Activated CD4-positive, alpha-beta T cell treated with anti-CD3 and anti-CD28 coated beads for 24 hours (primary cell): ENCODE results near the gene LDB2.

Source experiments
- DNase-seq, 2 donors: peaks; one replicate each; pipeline ENCODE4 v3.0.0-alpha.2; 2020; ENCODE audit warnings: low read depth in 2 of 2

The LDB2 gene

DNA sequence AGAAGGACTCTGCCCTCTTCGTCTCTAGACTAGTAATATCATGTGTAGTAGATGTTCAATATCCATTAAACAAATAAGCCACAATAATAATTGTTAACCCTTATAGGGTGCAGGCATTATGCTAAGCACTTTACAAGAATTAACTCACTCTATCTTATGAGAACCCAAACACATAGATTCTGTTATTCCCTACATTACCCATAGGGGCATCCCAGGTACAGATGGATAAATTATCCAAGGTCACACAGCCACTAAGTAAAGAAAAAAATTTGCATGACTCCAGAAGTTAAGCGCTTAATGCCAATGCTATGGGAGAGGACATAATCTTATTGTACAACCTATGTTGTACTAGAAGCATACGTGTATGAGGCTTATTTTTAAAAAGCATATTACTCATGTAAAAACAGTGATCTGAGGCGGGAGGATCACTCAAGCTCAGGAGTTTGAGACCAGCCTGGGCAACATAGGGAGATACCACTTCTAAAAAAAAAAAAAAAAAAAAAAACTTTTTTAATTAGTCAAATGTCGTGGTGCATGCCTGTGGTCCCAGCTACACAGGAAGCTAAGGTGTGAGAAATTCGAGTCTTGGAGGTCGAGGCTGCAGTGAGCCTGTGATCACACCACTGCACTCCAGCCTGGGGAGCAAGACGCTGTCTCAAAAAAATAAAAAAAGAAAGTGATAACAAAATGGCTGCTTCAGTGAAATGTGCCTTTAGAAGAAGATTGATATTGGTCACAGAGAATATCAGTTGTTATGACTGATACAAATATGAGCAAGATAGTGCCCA, 13.6 kb downstream of the LDB2 start:
- DNase-seq, result no peak

DNA sequence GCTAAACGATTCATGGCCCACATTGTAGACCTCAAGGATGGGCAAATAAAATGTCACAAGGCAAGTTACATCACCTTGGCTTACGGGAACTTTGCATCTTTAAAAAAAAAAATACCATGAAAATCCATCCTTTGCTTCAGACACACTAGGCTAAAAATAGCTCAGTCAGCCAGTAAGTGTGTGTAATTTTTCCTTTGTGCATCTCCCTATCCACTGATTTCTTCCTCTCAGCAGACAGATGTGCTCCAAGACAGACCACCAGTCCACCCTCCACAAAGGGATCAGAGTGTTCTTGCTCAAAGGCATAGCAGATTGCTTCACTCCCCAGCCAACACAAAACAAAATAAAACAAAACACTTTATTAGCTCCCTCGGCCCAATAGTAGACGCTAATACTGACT, 14.6 kb downstream of the LDB2 start:
- no peak for DNase-seq

- no peak for DNase-seq
Observed at GRCh38 chr4:16881151-16881884, 17.1 kb downstream of the LDB2 start.

DNA sequence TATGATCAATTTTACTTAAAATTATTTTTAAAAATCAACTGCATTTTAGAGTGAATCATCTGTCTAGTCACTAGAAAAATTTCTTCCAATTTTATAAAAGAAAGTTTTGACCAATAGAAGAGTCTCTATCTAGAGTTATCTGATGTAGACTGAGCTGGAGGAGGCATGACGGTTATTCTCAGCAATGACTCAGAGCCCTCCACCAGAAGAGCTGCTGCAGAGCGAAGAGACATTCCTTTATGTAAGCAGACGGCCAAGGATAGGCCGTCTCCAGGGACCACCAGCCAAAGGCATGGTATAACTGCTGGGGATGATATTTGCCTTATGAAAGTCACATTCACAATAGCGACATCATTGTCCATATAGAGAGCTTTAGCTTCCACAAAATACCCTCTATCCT, 23.0 kb downstream of the LDB2 start:
- DNase-seq, result no peak

- no peak for DNase-seq
Observed at GRCh38 chr4:16869594-16870245, 28.7 kb downstream of the LDB2 start.

DNA sequence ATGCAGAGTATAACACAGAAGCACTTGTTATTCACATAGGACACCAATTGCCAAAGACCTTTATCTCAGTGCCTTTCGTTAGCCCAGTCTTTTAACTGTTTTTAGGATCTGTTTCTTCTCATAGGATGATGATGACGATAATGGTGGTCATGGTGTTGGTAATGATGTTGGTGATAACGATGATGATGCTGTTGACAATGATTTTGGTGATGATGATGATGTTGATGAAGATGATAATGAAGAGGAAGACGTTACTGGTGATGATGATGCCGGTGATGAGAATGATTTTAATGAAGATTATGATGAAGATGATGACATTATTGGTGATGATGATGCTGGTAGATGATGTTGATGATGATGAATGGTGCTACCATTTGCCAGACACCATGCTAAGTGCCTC, 29.8 kb downstream of the LDB2 start:
- no peak for DNase-seq

- no peak for DNase-seq
Observed at GRCh38 chr4:16867827-16868226, 30.6 kb downstream of the LDB2 start.

DNA sequence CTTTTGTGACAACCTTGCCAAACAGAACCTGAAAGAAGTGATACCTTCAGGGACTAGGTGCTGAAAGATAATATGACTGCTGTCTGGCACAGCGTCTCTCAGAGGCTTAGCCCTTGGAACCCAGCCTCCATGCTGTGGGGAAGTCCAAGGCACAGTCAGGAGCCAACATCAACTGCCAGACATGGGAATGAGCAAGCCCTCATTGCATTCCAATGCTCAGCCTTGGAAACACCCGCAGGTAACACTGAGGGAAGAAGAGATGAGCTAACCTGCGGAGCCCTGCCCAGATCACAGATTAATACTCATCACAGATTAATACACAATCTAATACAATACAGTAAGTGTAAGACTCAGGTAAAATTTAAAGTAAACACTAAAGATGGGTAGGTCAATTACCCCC, 31.5 kb downstream of the LDB2 start:
- no peak for DNase-seq

DNA sequence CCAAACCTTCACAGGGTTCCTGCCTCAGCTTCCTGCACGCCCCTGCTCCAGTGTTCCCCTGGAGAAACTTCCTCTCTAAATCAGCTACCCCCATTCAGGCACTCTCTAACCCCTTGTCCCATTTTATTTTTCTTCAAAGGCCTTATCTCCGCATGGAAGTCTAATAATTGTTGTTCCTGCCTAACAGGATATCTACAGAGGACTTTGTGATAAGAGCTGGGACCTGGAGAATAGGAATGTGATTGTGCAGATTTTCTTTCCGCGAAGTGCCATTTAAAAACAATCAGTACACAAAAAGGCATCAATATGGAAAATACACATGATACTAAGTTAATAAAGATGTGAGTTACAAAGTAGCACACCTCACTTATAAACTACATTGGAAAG, 32.6 kb downstream of the LDB2 start:
- DNase-seq, result no peak

DNA sequence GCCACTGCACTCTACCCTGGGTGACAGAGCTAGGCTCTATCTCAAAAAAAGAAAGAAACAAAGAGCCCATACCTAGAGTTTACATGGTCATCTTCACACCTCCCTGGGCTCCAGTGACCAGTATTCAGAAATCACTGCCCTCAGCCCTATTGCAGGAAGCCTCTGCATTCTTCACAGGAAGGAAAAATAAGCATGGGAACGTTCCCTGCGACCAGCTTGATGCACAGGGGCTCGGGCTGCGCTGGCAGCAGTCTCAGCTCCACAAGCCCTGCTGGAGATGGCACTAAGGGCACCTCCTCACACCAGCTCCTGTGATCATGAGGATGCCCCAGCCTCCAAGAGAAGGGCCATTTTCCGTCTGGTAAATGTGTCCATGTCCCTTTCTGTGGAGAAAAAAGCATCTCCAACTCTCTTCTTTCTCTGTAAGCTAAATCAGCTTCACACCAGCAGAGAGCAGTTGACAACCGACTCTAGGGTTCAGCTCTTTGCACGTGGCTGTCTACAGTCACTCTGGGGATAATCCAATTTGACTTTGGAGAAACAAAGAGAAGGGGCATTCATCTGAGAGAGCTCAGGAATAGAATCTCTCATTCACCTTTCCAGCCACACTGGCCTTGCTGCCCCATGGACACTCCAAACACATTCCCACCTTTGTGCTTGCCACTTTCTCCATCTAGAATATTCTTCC, 33.1 kb downstream of the LDB2 start:
- DNase-seq, result no peak

DNA sequence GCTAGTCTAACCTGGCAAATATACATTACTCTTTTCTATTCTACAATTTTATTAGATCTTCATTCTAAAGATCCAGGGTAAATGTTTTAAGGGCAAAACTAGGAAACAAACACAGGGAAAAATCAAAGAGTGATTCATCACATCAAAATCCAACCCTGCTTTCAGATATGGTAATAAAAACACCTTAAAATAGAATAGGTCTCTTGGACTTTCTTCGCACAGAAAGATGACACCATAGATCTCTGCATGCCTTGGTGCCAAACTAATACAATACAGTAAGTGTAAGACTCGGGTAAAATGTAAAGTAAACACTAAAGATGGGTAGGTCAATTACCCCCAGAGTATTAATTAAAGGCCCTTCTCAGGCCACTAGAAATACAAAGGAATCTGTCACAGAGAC, 34.2 kb downstream of the LDB2 start:
- DNase-seq, result no peak

- no peak for DNase-seq
Observed at GRCh38 chr4:16862697-16863096, 35.7 kb downstream of the LDB2 start.

GRCh38 chr4:16860516-16860915, 37.9 kb downstream of the LDB2 start:
- DNase-seq, result no peak

- DNase-seq, result no peak
Observed at GRCh38 chr4:16859031-16859430, 39.4 kb downstream of the LDB2 start.

DNA sequence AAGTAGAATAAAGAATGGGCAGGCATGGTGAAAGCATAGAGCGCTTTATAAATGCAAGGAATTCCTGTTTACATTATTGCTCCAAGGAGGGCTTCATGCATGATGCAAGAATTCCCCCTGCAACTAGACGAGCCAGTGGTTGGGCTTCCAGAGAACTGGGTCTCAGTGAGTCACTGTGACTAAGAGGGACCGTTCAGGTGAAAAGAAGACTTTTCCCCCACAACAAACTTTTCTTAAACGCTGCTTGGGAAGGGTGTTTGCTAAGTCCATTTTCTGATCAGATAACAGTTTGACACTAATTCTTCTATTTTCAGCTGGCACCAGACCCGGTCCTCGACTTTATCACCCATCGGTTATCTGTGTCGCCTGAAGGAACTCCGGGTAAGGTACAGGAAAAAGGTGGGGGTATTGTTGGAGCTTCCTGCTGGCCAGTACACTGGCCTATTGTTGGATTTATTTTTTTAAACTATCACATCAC, 40.1 kb downstream of the LDB2 start:
- no peak for DNase-seq

DNA sequence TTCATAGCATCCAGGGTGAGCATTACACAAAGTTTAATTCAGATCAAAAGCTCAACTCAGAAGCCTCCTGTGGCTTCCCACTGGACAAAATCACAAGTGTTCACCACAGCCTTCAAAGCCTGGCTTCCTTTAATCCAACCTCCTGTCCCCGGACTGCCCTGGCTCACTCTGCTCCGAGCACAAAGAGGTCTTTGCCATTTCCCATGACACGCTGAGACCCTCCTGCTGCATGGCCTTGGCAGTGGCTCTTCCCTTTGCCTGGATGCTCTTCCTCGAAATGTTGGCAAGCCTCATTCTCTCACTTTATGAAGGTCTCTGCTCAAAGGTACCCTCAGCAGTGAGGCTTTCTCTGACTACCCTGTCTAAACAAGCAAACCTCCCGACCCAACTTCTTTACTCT, 41.0 kb downstream of the LDB2 start:
- DNase-seq, result no peak

- DNase-seq, result no peak
Observed at GRCh38 chr4:16853640-16854039, 44.8 kb downstream of the LDB2 start.

DNA sequence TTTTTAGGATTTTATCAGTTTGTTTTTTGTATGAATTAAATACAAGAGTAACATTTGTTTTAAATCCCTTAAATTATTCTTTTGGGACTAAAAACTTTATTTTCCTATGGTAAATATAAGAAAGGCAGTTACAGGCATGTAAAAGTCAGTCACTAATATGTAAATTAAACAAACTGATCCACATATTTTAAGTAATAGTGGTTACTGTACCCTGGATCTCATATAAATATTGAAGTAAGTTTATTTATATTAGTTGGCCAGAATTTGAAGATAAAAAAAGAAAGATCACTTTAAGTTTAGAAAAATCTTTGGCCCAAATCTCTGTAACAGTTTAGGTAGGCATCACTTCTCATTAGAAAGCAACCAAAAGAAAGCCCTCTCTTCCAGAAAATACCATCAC, 45.8 kb downstream of the LDB2 start:
- no peak for DNase-seq

GRCh38 chr4:16852228-16852627, 46.2 kb downstream of the LDB2 start:
- DNase-seq, result no peak

DNA sequence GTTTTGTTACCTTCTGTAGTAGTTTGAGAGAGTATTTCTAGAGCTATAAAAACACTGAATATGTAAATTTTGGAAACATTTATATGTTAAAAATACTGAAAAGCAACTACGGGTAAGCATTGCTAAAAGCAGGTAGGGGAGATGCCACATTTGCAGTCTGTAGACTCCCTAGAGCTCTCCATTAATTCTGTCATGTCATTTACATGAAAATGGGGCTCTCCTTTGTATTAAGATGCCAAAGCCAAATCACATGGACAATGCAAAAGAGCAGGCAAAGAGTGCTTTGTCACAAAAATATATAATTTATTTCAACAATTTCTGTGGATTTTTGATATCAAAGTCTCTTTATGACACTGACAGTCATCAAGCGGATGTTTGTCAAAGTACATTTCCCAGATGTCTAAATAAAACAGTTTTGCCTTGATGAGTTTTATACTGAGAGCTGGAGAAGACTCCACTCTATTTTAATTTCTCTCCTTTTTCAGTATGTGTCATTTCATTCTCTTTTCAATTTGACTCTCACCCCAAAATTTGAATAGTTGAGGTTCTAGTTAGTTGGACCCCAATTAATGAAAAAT, 51.8 kb downstream of the LDB2 start:
- DNase-seq, result no peak

GRCh38 chr4:16844816-16845586, 53.4 kb downstream of the LDB2 start:
- no peak for DNase-seq
